H1 (cell line): ENCODE data around the gene LRP8. TPM values are rescaled to one million over a fixed set of nuclear protein-coding genes. Genes with fewer than 3 reads are reported as not detected.

ENCODE experiments used
- CTCF ChIA-PET: fragments of 300-600 bp; sonication (Branson Sonifier 250); formaldehyde crosslinking; loops from one replicate; lab custom pipeline; 2021; ENCODE audit not compliant: partially characterized antibody; lab: Charles Lee
- POLR2A ChIA-PET: fragments of 300-600 bp; sonication (Branson Sonifier 250); formaldehyde crosslinking; loops from one replicate; lab custom pipeline; 2021; ENCODE audit warnings: inconsistent platforms; ENCODE audit not compliant: partially characterized antibody; lab: Charles Lee
- DNase-seq, 2 experiments: peaks; one replicate each; pipeline versions ENCODE4 v3.0.0 to v3.0.0-alpha.2; 2010 to 2022; ENCODE audit warnings: low spot score in 2 of 2, low read depth in 1 of 2, mixed read lengths in 1 of 2
- FAIRE-seq: peaks from 2 replicates; lab custom pipeline; 2011; peaks lifted over from hg19 to GRCh38; lab: Jason Lieb, UNC
- H2AFZ ChIP-seq: 2 replicates; pipeline ENCODE4 v1.8.1; 2012; ENCODE audit warnings: low read length, inconsistent platforms
- H2AK5ac ChIP-seq: 2 replicates; pipeline ENCODE4 v1.6.1; 2013; ENCODE audit warnings: low read depth, low read length
- H2BK120ac ChIP-seq: replicated peaks from 2 replicates; pipeline ENCODE3; 2013; ENCODE audit warnings: low read depth, low read length, inconsistent platforms
- H2BK12ac ChIP-seq: 2 replicates; pipeline ENCODE4 v1.6.1; 2013; ENCODE audit warnings: low read depth, low read length
- H2BK15ac ChIP-seq: 2 replicates; pipeline ENCODE4 v1.6.1; 2013; ENCODE audit warnings: low read length
- H2BK20ac ChIP-seq: 2 replicates; pipeline ENCODE4 v1.6.1; 2013; ENCODE audit warnings: low read length
- H2BK5ac ChIP-seq: 2 replicates; pipeline ENCODE4 v1.6.1; 2013; ENCODE audit warnings: low read depth, low read length
- H3K14ac ChIP-seq: 2 replicates; pipeline ENCODE4 v1.6.1; 2013; ENCODE audit warnings: inconsistent platforms; ENCODE audit not compliant: insufficient read length
- H3K18ac ChIP-seq: 2 replicates; pipeline ENCODE4 v1.6.1; 2013; ENCODE audit warnings: low read length; ENCODE audit errors: extremely low read depth
- H3K23ac ChIP-seq: 2 replicates; pipeline ENCODE4 v1.6.1; 2013; ENCODE audit warnings: inconsistent platforms; ENCODE audit not compliant: insufficient read length
- H3K23me2 ChIP-seq: 2 replicates; pipeline ENCODE4 v1.6.1; 2013; ENCODE audit warnings: low read depth, low read length
- H3K27ac ChIP-seq: 2 replicates; pipeline ENCODE4 v1.6.1; 2011; ENCODE audit warnings: low read depth, low read length, inconsistent platforms
- H3K27me3 ChIP-seq, 4 experiments: replicated peaks in 1 of 4; 1 replicate in 1 of 4; 2 replicates in 3 of 4; pipeline versions ENCODE4 v1.6.1 to v1.8.1; 2011 to 2013; ENCODE audit warnings: low read length in 3 of 4, mild to moderate bottlenecking in 3 of 4, inconsistent platforms in 2 of 4, mixed read lengths in 2 of 4, moderate library complexity in 1 of 4; ENCODE audit not compliant: control insufficient read depth in 3 of 4, insufficient read depth in 3 of 4; ENCODE audit errors: extremely low read depth in 1 of 4
- H3K36me3 ChIP-seq, 4 experiments: 2 replicates each; pipeline versions ENCODE4 v1.6.1 to v1.8.1; 2011 to 2013; ENCODE audit warnings: mild to moderate bottlenecking in 4 of 4, low read length in 3 of 4, moderate library complexity in 2 of 4, control low read depth in 1 of 4, inconsistent platforms in 1 of 4; ENCODE audit not compliant: insufficient read depth in 4 of 4, control insufficient read depth in 2 of 4
- H3K4ac ChIP-seq: replicated peaks from 2 replicates; pipeline ENCODE3; 2013; ENCODE audit warnings: low read length, low read depth, mixed read lengths, inconsistent platforms; ENCODE audit not compliant: insufficient read length
- H3K4me1 ChIP-seq, 4 experiments: replicated peaks in 1 of 4; 1 replicate in 1 of 4; 2 replicates in 3 of 4; pipeline versions ENCODE4 v1.6.1 to v1.8.1; 2011 to 2013; ENCODE audit warnings: low read length in 3 of 4, inconsistent platforms in 2 of 4, mixed read lengths in 1 of 4; ENCODE audit not compliant: insufficient read depth in 4 of 4, control insufficient read depth in 3 of 4
- H3K4me2 ChIP-seq, 2 experiments: 2 replicates each; pipeline versions ENCODE4 v1.6.1 to v1.8.1; 2011 to 2013; ENCODE audit warnings: low read depth in 2 of 2, low read length in 2 of 2, control low read depth in 1 of 2, inconsistent platforms in 1 of 2, mild to moderate bottlenecking in 1 of 2; ENCODE audit not compliant: insufficient read depth in 1 of 2
- H3K4me3 ChIP-seq, 4 experiments: fragments of 200-600, 300-600 bp in 1 of 4; sonication (generic), shearing (Covaris generic), sonication (Bioruptor Twin) in 1 of 4; 2 replicates each; pipeline versions ENCODE4 v1.5.1 to v1.8.1; 2011 to 2016; ENCODE audit warnings: low read length in 4 of 4, low read depth in 3 of 4, control low read depth in 2 of 4, inconsistent platforms in 2 of 4, mild to moderate bottlenecking in 2 of 4, mixed read lengths in 1 of 4, moderate library complexity in 1 of 4; ENCODE audit not compliant: insufficient read depth in 2 of 4; ENCODE audit errors: extremely low read depth in 1 of 4
- H3K56ac ChIP-seq: replicated peaks from 2 replicates; pipeline ENCODE3; 2013; ENCODE audit warnings: low read depth, mild to moderate bottlenecking, mixed read lengths, low read length, inconsistent platforms; ENCODE audit not compliant: insufficient read length
- H3K79me1 ChIP-seq: 2 replicates; pipeline ENCODE4 v1.6.1; 2013; ENCODE audit warnings: low read depth, low read length, control low read depth
- H3K79me2 ChIP-seq, 2 experiments: 2 replicates each; pipeline versions ENCODE4 v1.6.1 to v1.8.1; 2012 to 2013; ENCODE audit warnings: low read length in 2 of 2, mild to moderate bottlenecking in 2 of 2, inconsistent platforms in 1 of 2; ENCODE audit not compliant: insufficient read depth in 2 of 2, control insufficient read depth in 1 of 2
- H3K9ac ChIP-seq, 4 experiments: replicated peaks in 1 of 4; 1 replicate in 1 of 4; 2 replicates in 3 of 4; pipeline versions ENCODE4 v1.6.1 to v1.8.1; 2011 to 2013; ENCODE audit warnings: low read depth in 3 of 4, low read length in 3 of 4, control low read depth in 2 of 4, mild to moderate bottlenecking in 2 of 4, moderate library complexity in 2 of 4, inconsistent platforms in 1 of 4; ENCODE audit errors: extremely low read depth in 1 of 4
- H3K9me3 ChIP-seq, 2 experiments: 2 replicates each; pipeline versions ENCODE4 v1.6.1 to v1.8.1; 2012 to 2013; ENCODE audit warnings: mild to moderate bottlenecking in 2 of 2, moderate library complexity in 2 of 2, control low read depth in 1 of 2, inconsistent platforms in 1 of 2, low read depth in 1 of 2, low read length in 1 of 2, mixed read lengths in 1 of 2; ENCODE audit not compliant: insufficient read depth in 2 of 2
- H4K20me1 ChIP-seq, 2 experiments: replicated peaks in 1 of 2; 2 replicates each; pipeline versions ENCODE3 to v1.8.1; 2011 to 2013; ENCODE audit warnings: inconsistent platforms in 2 of 2, low read length in 2 of 2, mild to moderate bottlenecking in 1 of 2; ENCODE audit not compliant: insufficient read depth in 2 of 2, control insufficient read depth in 1 of 2
- H4K5ac ChIP-seq: 2 replicates; pipeline ENCODE4 v1.6.1; 2013; ENCODE audit warnings: low read length, low read depth, mixed read lengths, inconsistent platforms; ENCODE audit not compliant: insufficient read length
- H4K8ac ChIP-seq: 2 replicates; pipeline ENCODE4 v1.8.0; 2013; ENCODE audit warnings: mild to moderate bottlenecking, moderate library complexity, low read length, inconsistent platforms; ENCODE audit not compliant: insufficient read depth; ENCODE audit errors: extremely low read depth
- H4K91ac ChIP-seq: replicated peaks from 2 replicates; pipeline ENCODE3; 2013; ENCODE audit warnings: low read length, mixed read lengths, inconsistent platforms; ENCODE audit not compliant: insufficient read length
- WGBS, 2 experiments: shearing (Covaris generic) in 1 of 2; methylation state at CpG; one replicate each; pipeline versions ENCODE4 v1.1.6 to v1.1.7; 2013 to 2015; ENCODE audit warnings: low lambda C conversion rate in 2 of 2, mixed read lengths in 2 of 2, inconsistent platforms in 1 of 2, low coverage in 1 of 2, missing lambda C conversion rate in 1 of 2; ENCODE audit not compliant: insufficient replicate concordance in 2 of 2, insufficient coverage in 1 of 2, insufficient read length in 1 of 2; ENCODE audit errors: extremely low coverage in 1 of 2, missing lambda C conversion rate in 1 of 2; 5-methylcytosine and 5-hydroxymethylcytosine counted together
- polyA plus RNA-seq, 7 experiments: library from polyadenylated mRNA; depleted of rRNA in 3 of 7; stranded (reverse) in 5 of 7; unstranded in 2 of 7; fragments of >200 nt in 5 of 7; fragments of 200-250 nt in 2 of 7; gene quantifications; 1 replicate in 5 of 7; 2 replicates in 1 of 7; 4 replicates in 1 of 7; pipeline versions ENCODE4 v1.2.1 to v1.2.3, GENCODE V29; 2011 to 2013; ENCODE audit warnings: missing spikeins in 2 of 7, mixed read lengths in 2 of 7
- total RNA-seq: library from RNA; stranded (reverse); fragmentation: NEBNext Ultra II Directional; extraction: Animal tissue kit (Norgen Biotek cat#: 25700); gene quantifications from 2 replicates; pipeline ENCODE4 v1.2.1, GENCODE V29; 2021

The LRP8 gene
- total and polyA plus RNA-seq, 2 of the 8 experiments (the other 6 are each of a cell fraction or from before 2014, with no cell fraction given), result 63.2 to 66.4 TPM

GRCh38 chr1:53249706-53250105, 78.2 kb downstream of the LRP8 start:
- H3K27ac ChIP-seq, result no peak overlapping the region
- WGBS, 2 experiments, result 90% methylated on average over 3 of the region's 3 CpGs; no CpG with 5 or more reads in 1 of the 2 experiments
- no peak for FAIRE-seq

More at GRCh38 chr1:53249706-53250105, 78.2 kb downstream of the LRP8 start:
- POLR2A ChIA-PET, result interaction anchor here (1.5 to 2.1 kb wide), 2 partner anchors 9 to 12 kb away, joined by 4 to 5 read pairs; no protein-coding TSS in a partner anchor
- H3K9ac ChIP-seq, result no peak overlapping the region
- no peak overlapping the region for H3K14ac ChIP-seq
- no peak overlapping the region for H3K18ac ChIP-seq
- no peak overlapping the region for H3K4ac ChIP-seq
- no peak overlapping the region for H2BK5ac ChIP-seq
- H2AFZ ChIP-seq, result no peak overlapping the region
- H3K23ac ChIP-seq, result no peak overlapping the region
- H3K9me3 ChIP-seq, result no peaks in the 10 kb centered on the region
- H3K4me2 ChIP-seq, result no peak overlapping the region
- H2BK12ac ChIP-seq, result no peak overlapping the region
- H4K5ac ChIP-seq, result no peak overlapping the region
- no peak overlapping the region for H4K91ac ChIP-seq
- H4K8ac ChIP-seq, result no peak overlapping the region
- CTCF ChIA-PET, result interaction anchor here (0.7 kb wide), 1 partner anchor 29 kb away, joined by 3 read pairs; no protein-coding TSS in a partner anchor
- H3K56ac ChIP-seq, result no peak overlapping the region
- H3K23me2 ChIP-seq, result no peaks in the 10 kb centered on the region
- no peak overlapping the region for H2BK120ac ChIP-seq
- no peak overlapping the region for H3K4me3 ChIP-seq
- no peaks in the 10 kb centered on the region for H3K4me1 ChIP-seq
- no peaks in the 10 kb centered on the region for H3K79me1 ChIP-seq
- peaks cover 0 to 1% of the 10 kb centered on the region in 2 experiments for H4K20me1 ChIP-seq
- no peaks in the 10 kb centered on the region for H3K79me2 ChIP-seq
- no peak overlapping the region for H2AK5ac ChIP-seq
- no peak overlapping the region for H2BK15ac ChIP-seq
- H3K36me3 ChIP-seq, result peaks cover 23 to 88% (median 66%) of the 10 kb centered on the region in 4 experiments
- no peak for DNase-seq
- H2BK20ac ChIP-seq, result no peak overlapping the region
- no peaks in the 10 kb centered on the region for H3K27me3 ChIP-seq
